B cell (primary cell): ENCODE data around the gene JUP. TPM values are rescaled to one million over a fixed set of nuclear protein-coding genes. Genes with fewer than 3 reads are reported as not detected.

Experiments
- ATAC-seq: fragments of 200-7000 bp; cut with Tn5 transposase; one replicate; pipeline ENCODE4 v1.10.0; 2021; ENCODE audit warnings: low read depth, mild to moderate bottlenecking, moderate number of reproducible peaks, moderate library complexity
- CTCF ChIA-PET: fragments of 350-600 bp; sonication (Branson Sonifier 250); formaldehyde crosslinking; loops from one replicate; lab custom pipeline; 2021; ENCODE audit warnings: antibody characterized with exemption, inconsistent platforms; lab: Charles Lee
- POLR2A ChIA-PET: fragments of 350-600 bp; sonication (Branson Sonifier 250); formaldehyde crosslinking; loops from one replicate; lab custom pipeline; 2021; ENCODE audit warnings: antibody characterized with exemption; lab: Charles Lee
- DNase-seq: peaks from one replicate; pipeline ENCODE4 v3.0.0; 2013
- H2AFZ ChIP-seq: 2 replicates; pipeline ENCODE4 v1.6.1; 2012; ENCODE audit warnings: mild to moderate bottlenecking, low read depth, low read length; ENCODE audit not compliant: insufficient read depth, poor library complexity, severe bottlenecking
- H3K27ac ChIP-seq, 2 donors: 1 replicate in 1 of 2; 2 replicates in 1 of 2; pipeline ENCODE4 v1.5.1; 2012 to 2013; ENCODE audit warnings: low read length in 2 of 2, mild to moderate bottlenecking in 2 of 2, moderate library complexity in 1 of 2
- H3K27me3 ChIP-seq, 4 experiments: fragments of 200-600 bp in 1 of 4; sonication (generic) in 1 of 4; replicated peaks in 1 of 4; 1 replicate in 2 of 4; 2 replicates in 2 of 4; pipeline versions ENCODE4 v1.6.1 to v1.7.0; 2013 to 2016; ENCODE audit warnings: low read length in 3 of 4, mild to moderate bottlenecking in 2 of 4, mixed read lengths in 1 of 4, moderate library complexity in 1 of 4; ENCODE audit not compliant: insufficient read depth in 4 of 4, control insufficient read depth in 3 of 4; ENCODE audit errors: control extremely low read depth in 1 of 4
- H3K36me3 ChIP-seq, 2 experiments: replicated peaks in 1 of 2; 1 replicate in 1 of 2; 2 replicates in 1 of 2; pipeline versions ENCODE4 v1.6.1 to v1.7.1; 2013; ENCODE audit warnings: low read length in 1 of 2; ENCODE audit not compliant: insufficient read depth in 2 of 2, control insufficient read depth in 1 of 2; ENCODE audit errors: control extremely low read depth in 1 of 2, extremely low read depth in 1 of 2
- H3K4me1 ChIP-seq, 2 donors: fragments of 200-600 bp in 1 of 2; sonication (generic) in 1 of 2; 1 replicate in 1 of 2; 2 replicates in 1 of 2; pipeline versions ENCODE4 v1.5.1 to v1.6.1; 2013 to 2017; ENCODE audit warnings: low read length in 2 of 2; ENCODE audit not compliant: control insufficient read depth in 2 of 2, insufficient read depth in 2 of 2
- H3K4me2 ChIP-seq: replicated peaks from 2 replicates; pipeline ENCODE3; 2012; ENCODE audit warnings: mild to moderate bottlenecking, low read depth, low read length; ENCODE audit not compliant: poor library complexity, severe bottlenecking
- H3K4me3 ChIP-seq, 5 experiments: fragments of 200-600 bp in 1 of 5; sonication (generic) in 1 of 5; 1 replicate in 3 of 5; 2 replicates in 2 of 5; pipeline versions ENCODE4 v1.5.1 to v1.7.0; 2011 to 2016; ENCODE audit warnings: low read length in 4 of 5, mild to moderate bottlenecking in 4 of 5, low read depth in 2 of 5, control low read depth in 1 of 5, moderate library complexity in 1 of 5; ENCODE audit not compliant: insufficient read depth in 1 of 5; ENCODE audit errors: control extremely low read depth in 1 of 5, extremely low read depth in 1 of 5
- H3K79me2 ChIP-seq: fragments of 200-600 bp; sonication (generic); one replicate; pipeline ENCODE4 v1.6.0; 2016; ENCODE audit warnings: low read length; ENCODE audit not compliant: control insufficient read depth, insufficient read depth
- H3K9ac ChIP-seq: fragments of 200-600 bp; sonication (generic); 2 replicates; pipeline ENCODE4 v1.6.1; 2017; ENCODE audit warnings: mild to moderate bottlenecking, low read length, moderate library complexity
- H3K9me3 ChIP-seq, 3 donors: one replicate each; pipeline versions ENCODE4 v1.6.1 to v1.7.1; 2013; ENCODE audit warnings: low read length in 2 of 3; ENCODE audit not compliant: control insufficient read depth in 2 of 3, insufficient read depth in 1 of 3; ENCODE audit errors: control extremely low read depth in 1 of 3
- H4K20me1 ChIP-seq: 2 replicates; pipeline ENCODE4 v1.6.0; 2012; ENCODE audit warnings: mild to moderate bottlenecking, low read length; ENCODE audit not compliant: insufficient read depth, control insufficient read depth, poor library complexity, severe bottlenecking
- H3K27ac Mint-ChIP-seq: one replicate; pipeline ENCODE4 v1.8.0; 2021; ENCODE audit warnings: mixed read lengths
- H3K27me3 Mint-ChIP-seq: one replicate; pipeline ENCODE4 v1.8.0; 2021; ENCODE audit warnings: mixed read lengths
- H3K4me1 Mint-ChIP-seq: one replicate; pipeline ENCODE4 v1.8.0; 2021; ENCODE audit warnings: mixed read lengths
- H3K4me3 Mint-ChIP-seq: one replicate; pipeline ENCODE4 v1.8.0; 2021; ENCODE audit warnings: mixed read lengths
- H3K9me3 Mint-ChIP-seq: one replicate; pipeline ENCODE4 v1.8.0; 2022; ENCODE audit warnings: mixed read lengths; ENCODE audit not compliant: insufficient read depth
- EZH2 ChIP-seq: IDR thresholded peaks from 2 replicates; pipeline ENCODE4 v1.6.1; 2012; ENCODE audit warnings: borderline replicate concordance, low read depth, mild to moderate bottlenecking, moderate library complexity, low read length; ENCODE audit not compliant: insufficient read depth, poor library complexity, severe bottlenecking
- WGBS: methylation state at CpG from one replicate; pipeline ENCODE4 v1.1.5; 2013; ENCODE audit warnings: missing lambda C conversion rate; ENCODE audit not compliant: insufficient coverage; 5-methylcytosine and 5-hydroxymethylcytosine counted together
- intact Hi-C: fragments of 100-400 bp; cut with micrococcal nuclease; formaldehyde crosslinking; loops from one replicate; pipeline ENCODE4 v1.10.0; 2022
- polyA plus RNA-seq: library from polyadenylated mRNA; depleted of rRNA; stranded (reverse); fragments of >200 nt; gene quantifications from 2 replicates; pipeline ENCODE4 v1.2.3, GENCODE V29; 2012
- total RNA-seq, 2 donors: library from RNA; stranded (reverse); fragments of 120-200 nt in 1 of 2; gene quantifications; 1 replicate in 1 of 2; 2 replicates in 1 of 2; pipeline versions ENCODE4 v1.2.3 to v1.2.4, GENCODE V29; 2013 to 2022
- TF ChIP-seq, protein P1 (sequence below): fragments of 200-600 bp; IDR thresholded peaks from one replicate; pipeline ENCODE4 v1.8.0; 2022; ENCODE audit warnings: antibody characterized with exemption, mild to moderate bottlenecking

The JUP gene
- total and polyA plus RNA-seq, 2 donors (not counting 1 experiment from before 2014, with no cell fraction given): 62.9 to 63.3 TPM

- Histone ChIP-seq H3K27me3 (no peaks in the 10 kb centered on the region), H2AFZ (no peak overlapping the region), H3K79me2 (peaks cover 58% of the 10 kb centered on the region), H4K20me1 (peaks cover 24% of the 10 kb centered on the region), H3K4me3 (no peak overlapping the region), H3K9me3 (peaks cover 0 to 1% (median 0%) of the 10 kb centered on the region in 3 donors), H3K4me2 (no peak overlapping the region), H3K27ac (no peak overlapping the region), H3K9ac (no peak overlapping the region), H3K4me1 (peaks cover 33 to 77% of the 10 kb centered on the region in 2 donors), H3K36me3 (peaks cover 0 to 4% of the 10 kb centered on the region in 2 experiments)
- H3K9me3 Mint-ChIP-seq: no peaks in the 10 kb centered on the region
- ATAC-seq (no peak), DNase-seq (no peak)
- POLR2A ChIA-PET: interaction anchor here (0.7 kb wide), 1 partner anchor 29 kb away, joined by 4 read pairs; no protein-coding TSS in a partner anchor
- no peak for TF ChIP-seq EZH2
- TF ChIP-seq, protein P1, sequence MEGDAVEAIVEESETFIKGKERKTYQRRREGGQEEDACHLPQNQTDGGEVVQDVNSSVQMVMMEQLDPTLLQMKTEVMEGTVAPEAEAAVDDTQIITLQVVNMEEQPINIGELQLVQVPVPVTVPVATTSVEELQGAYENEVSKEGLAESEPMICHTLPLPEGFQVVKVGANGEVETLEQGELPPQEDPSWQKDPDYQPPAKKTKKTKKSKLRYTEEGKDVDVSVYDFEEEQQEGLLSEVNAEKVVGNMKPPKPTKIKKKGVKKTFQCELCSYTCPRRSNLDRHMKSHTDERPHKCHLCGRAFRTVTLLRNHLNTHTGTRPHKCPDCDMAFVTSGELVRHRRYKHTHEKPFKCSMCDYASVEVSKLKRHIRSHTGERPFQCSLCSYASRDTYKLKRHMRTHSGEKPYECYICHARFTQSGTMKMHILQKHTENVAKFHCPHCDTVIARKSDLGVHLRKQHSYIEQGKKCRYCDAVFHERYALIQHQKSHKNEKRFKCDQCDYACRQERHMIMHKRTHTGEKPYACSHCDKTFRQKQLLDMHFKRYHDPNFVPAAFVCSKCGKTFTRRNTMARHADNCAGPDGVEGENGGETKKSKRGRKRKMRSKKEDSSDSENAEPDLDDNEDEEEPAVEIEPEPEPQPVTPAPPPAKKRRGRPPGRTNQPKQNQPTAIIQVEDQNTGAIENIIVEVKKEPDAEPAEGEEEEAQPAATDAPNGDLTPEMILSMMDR: no peak
- no peaks in the 10 kb centered on the region for H3K27me3 Mint-ChIP-seq
- 92% methylated on average over 9 of the region's 13 CpGs for WGBS
- H3K4me1 Mint-ChIP-seq: peaks cover 43% of the 10 kb centered on the region
- CTCF ChIA-PET: interaction anchor here (0.7 kb wide), 1 partner anchor 119 kb away, joined by 3 read pairs; no protein-coding TSS in a partner anchor
- intact Hi-C loops: no loop called here
- H3K4me3 Mint-ChIP-seq: no peak overlapping the region
- H3K27ac Mint-ChIP-seq: peak overlapping the region; percentile 5
Measured at GRCh38 chr17:41781404-41782110, 5.0 kb downstream of the JUP start.

DNA sequence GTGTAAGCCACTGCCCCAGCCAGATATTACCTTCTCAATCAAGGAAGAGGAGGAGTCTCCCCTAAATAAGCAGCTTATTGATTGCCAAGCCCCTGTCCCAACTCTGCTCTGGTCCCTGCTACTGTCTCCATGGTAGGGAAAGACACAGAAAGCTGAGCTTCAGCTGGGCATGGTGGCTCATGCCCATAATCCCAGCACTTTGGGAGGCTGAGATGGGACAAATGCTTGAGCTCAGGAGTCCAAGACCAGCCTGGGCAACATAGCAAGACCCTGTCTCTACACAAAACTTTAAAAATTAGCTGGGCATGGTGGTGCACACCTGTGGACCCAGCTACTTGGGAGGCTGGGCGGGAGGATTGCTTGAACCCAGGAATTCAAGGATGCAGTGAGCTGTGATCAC lies 6.6 kb downstream of the JUP start:
- H4K20me1 ChIP-seq: peaks cover 31% of the 10 kb centered on the region
- no peaks in the 10 kb centered on the region for H3K27me3 ChIP-seq
- no peak overlapping the region for H3K4me2 ChIP-seq
- CTCF ChIA-PET: interaction anchor here (1.3 to 1.5 kb wide), 2 partner anchors 9 to 32 kb away, joined by 6 read pairs; partner anchors contain the start of gene P3H4
- Mint-ChIP-seq H3K9me3 (no peaks in the 10 kb centered on the region), H3K4me3 (no peak overlapping the region), H3K4me1 (peaks cover 36% of the 10 kb centered on the region), H3K27me3 (no peaks in the 10 kb centered on the region), H3K27ac (no peak overlapping the region)
- DNase-seq (no peak), ATAC-seq (no peak)
- TF ChIP-seq EZH2: no peak
- TF ChIP-seq, protein P1: no peak
- no peaks in the 10 kb centered on the region for H3K9me3 ChIP-seq
- WGBS: 100% methylated on average over 1 of the region's 1 CpG
- no peak overlapping the region for H3K27ac ChIP-seq
- intact Hi-C loops: no loop called here
- peaks cover 0 to 15% of the 10 kb centered on the region in 2 experiments for H3K36me3 ChIP-seq
- H3K79me2 ChIP-seq: peaks cover 73% of the 10 kb centered on the region
- no peak overlapping the region for H3K4me3 ChIP-seq
- H3K4me1 ChIP-seq: peaks cover 24 to 69% of the 10 kb centered on the region in 2 donors
- POLR2A ChIA-PET: no interaction called here
- no peak overlapping the region for H2AFZ ChIP-seq
- H3K9ac ChIP-seq: no peak overlapping the region
